Endothelial cell (in vitro differentiated cells): ENCODE results near the gene SLC16A6. TPM values are rescaled to one million over a fixed set of nuclear protein-coding genes. Genes with fewer than 3 reads are reported as not detected.
"Not testable (repeated sequence)": the region's sequence is repeated elsewhere in the genome, so short reads cannot be mapped to it uniquely, and the experiment has no call there.

Experiments
- DNase-seq: peaks from one replicate; pipeline ENCODE4 v3.0.0; 2021; ENCODE audit warnings: low spot score
- H3K27ac Mint-ChIP-seq: one replicate; pipeline ENCODE4 v1.8.0; 2021; ENCODE audit warnings: mixed read lengths, inconsistent platforms; ENCODE audit not compliant: unreplicated experiment
- H3K27me3 Mint-ChIP-seq: one replicate; pipeline ENCODE4 v1.8.0; 2021; ENCODE audit warnings: mild to moderate bottlenecking, moderate library complexity, mixed read lengths, inconsistent platforms; ENCODE audit not compliant: unreplicated experiment
- H3K36me3 Mint-ChIP-seq: one replicate; pipeline ENCODE4 v1.8.0; 2021; ENCODE audit warnings: mild to moderate bottlenecking, low read depth, mixed read lengths, inconsistent platforms; ENCODE audit not compliant: unreplicated experiment
- H3K4me1 Mint-ChIP-seq: one replicate; pipeline ENCODE4 v1.8.0; 2021; ENCODE audit warnings: mild to moderate bottlenecking, mixed read lengths, inconsistent platforms; ENCODE audit not compliant: unreplicated experiment
- H3K4me3 Mint-ChIP-seq: one replicate; pipeline ENCODE4 v1.8.0; 2021; ENCODE audit warnings: mild to moderate bottlenecking, mixed read lengths, inconsistent platforms; ENCODE audit not compliant: unreplicated experiment
- H3K9me3 Mint-ChIP-seq: one replicate; pipeline ENCODE4 v1.8.0; 2021; ENCODE audit warnings: mixed read lengths, inconsistent platforms; ENCODE audit not compliant: unreplicated experiment
- CTCF ChIP-seq: fragments of 200-600 bp; sonication (generic); IDR thresholded peaks from one replicate; pipeline ENCODE4 v1.5.0; 2021; ENCODE audit warnings: antibody characterized with exemption; ENCODE audit not compliant: unreplicated experiment
- total RNA-seq: library from RNA; stranded (reverse); fragmentation: NEBNext Ultra II Directional; extraction: Animal tissue kit (Norgen Biotek cat#: 25700); gene quantifications from one replicate; pipeline ENCODE4 v1.2.1, GENCODE V29; 2021; ENCODE audit not compliant: unreplicated experiment

Gene SLC16A6
- total RNA-seq, 1 donor from 2014 or later: 2.4 TPM

- H3K27ac Mint-ChIP-seq: no peak overlapping the region
These were observed 59.4 kb downstream of the SLC16A6 start for GRCh38 chr17:68231541-68231940.

DNA sequence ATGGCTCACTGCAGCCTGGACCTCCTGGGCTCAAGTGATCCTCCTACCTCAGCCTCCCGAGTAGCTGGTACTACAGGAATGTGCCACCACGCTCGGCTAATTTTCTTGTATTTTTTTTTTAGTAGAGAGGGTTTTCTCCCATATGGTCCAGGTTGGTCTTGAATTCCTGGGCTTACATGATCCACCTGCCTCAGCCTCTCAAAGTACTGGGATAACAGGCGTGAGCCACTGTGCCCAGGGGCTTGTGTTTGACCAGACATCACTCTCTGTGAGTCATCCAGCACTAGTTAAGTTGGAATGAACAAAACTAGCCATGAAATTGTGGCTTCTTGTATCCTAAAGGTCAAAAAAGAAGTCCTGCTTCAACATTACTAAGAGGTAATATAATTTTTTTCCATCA lies 59.8 kb downstream of the SLC16A6 start:
- DNase-seq, H3K27me3 Mint-ChIP-seq, H3K27ac Mint-ChIP-seq, H3K4me3 Mint-ChIP-seq, H3K9me3 Mint-ChIP-seq: not testable (repeated sequence)
- peaks cover 15% of the 10 kb centered on the region for H3K4me1 Mint-ChIP-seq
- H3K36me3 Mint-ChIP-seq: peaks cover 14% of the 10 kb centered on the region

More at GRCh38 chr17:68231541-68231940, 59.4 kb downstream of the SLC16A6 start:
- H3K4me1 Mint-ChIP-seq: peaks cover 15% of the 10 kb centered on the region
- H3K4me3 Mint-ChIP-seq: no peak overlapping the region
- no peak for TF ChIP-seq CTCF
- peaks cover 14% of the 10 kb centered on the region for H3K36me3 Mint-ChIP-seq
- H3K27me3 Mint-ChIP-seq: peaks cover 2% of the 10 kb centered on the region
- no peaks in the 10 kb centered on the region for H3K9me3 Mint-ChIP-seq
- no peak for DNase-seq

DNA sequence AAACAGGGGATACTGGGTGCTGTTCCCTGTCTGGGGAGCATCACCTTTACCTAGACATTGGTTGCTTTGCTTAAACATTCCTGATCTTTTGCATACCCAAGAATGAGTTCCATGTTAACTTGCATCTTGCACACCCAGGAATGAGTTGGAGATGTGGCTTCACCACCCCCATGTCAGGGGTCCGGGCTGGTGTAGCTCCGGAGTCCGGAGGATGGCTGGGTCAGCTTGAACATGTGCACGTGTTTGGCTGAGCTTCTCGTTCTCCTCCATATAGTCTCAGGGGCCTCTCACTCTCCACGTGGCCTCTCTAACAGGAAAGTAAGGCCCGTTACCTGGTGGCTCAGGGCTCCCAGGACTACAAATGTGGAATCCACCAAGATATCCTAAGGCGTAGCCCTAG lies 61.3 kb downstream of the SLC16A6 start:
- DNase-seq: no peak
- H3K27ac Mint-ChIP-seq: no peak overlapping the region
- no peak overlapping the region for H3K4me3 Mint-ChIP-seq
- no peaks in the 10 kb centered on the region for H3K9me3 Mint-ChIP-seq
- peaks cover 14% of the 10 kb centered on the region for H3K36me3 Mint-ChIP-seq
- H3K27me3 Mint-ChIP-seq: peaks cover 2% of the 10 kb centered on the region
- peaks cover 15% of the 10 kb centered on the region for H3K4me1 Mint-ChIP-seq
- TF ChIP-seq CTCF: no peak

DNA sequence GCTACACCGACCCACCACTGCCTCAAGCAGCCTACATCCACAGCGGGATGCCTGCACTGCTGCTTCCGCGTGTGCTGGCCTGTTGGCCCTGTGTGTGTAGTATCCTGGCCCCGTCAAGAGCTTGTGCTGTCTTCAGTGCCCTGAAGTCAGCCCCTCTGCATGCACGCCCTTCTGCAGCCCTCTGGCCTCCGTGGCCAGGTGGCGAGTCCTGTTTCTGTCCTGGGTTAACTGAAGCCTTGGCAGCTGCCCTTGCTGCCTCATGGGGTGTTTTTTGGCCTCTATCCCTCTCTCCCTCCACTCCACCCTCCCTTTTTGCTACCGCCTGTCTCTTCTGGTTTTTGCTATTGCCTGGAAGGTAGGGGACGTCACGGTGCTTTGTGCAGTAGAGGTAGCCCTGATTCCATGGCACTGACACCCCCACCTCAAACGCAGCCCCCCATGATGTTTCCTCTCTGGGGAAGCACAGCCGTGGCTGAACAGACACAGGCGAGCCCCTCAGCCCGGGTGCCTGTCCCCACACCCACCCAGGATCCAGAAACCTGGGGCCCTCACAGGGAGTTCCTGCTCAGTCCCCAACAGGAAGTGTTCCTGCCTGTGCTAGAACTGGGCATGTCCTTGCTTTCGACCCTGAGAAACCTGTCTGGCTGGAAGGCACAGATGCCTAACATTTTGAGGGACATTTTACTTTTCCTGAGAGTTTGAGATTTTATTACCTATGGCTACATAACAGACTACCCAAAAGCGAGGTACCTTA lies 61.9 kb downstream of the SLC16A6 start:
- peaks cover 2% of the 10 kb centered on the region for H3K27me3 Mint-ChIP-seq
- peaks cover 15% of the 10 kb centered on the region for H3K4me1 Mint-ChIP-seq
- DNase-seq: no peak
- H3K4me3 Mint-ChIP-seq: no peak overlapping the region
- H3K36me3 Mint-ChIP-seq: peaks cover 14% of the 10 kb centered on the region
- no peaks in the 10 kb centered on the region for H3K9me3 Mint-ChIP-seq
- H3K27ac Mint-ChIP-seq: peak overlapping the region; percentile 79
- TF ChIP-seq CTCF: no peak

DNA sequence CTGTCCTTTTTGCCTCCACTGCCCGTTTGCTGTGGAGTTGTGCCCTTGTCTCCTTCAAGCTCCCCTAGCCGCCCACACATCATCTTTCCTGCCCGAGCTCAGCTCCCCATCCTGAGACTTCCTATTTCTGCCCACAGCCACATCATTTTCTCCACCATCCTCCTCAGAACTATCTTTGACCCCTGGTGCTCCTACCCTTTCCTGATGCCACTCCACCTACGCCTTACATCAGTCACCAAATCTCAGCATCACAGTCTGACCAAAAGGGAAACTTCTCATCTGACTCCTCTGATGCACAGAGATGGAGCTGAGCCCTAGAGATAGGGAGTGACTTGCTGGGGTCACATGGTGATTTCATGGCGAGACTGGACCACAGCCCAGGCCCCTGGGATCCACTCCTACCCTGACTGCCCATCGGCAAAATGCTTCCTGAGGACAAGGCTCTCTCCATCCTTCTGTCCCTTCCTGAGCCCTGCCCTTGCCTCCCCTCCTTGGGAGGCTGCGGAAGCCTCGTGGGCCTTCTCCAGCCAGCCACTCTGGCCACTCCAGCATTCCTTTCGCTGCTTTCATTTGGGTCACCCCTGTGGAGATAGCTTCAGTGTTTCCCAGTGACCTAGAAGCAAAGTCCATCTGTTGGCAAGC lies 62.8 kb downstream of the SLC16A6 start:
- Mint-ChIP-seq H3K36me3 (peaks cover 14% of the 10 kb centered on the region), H3K4me1 (peaks cover 15% of the 10 kb centered on the region), H3K27ac (peak overlapping the region; percentile 5), H3K4me3 (peak overlapping the region; percentile 5)
- not testable (repeated sequence) for DNase-seq, H3K27me3 Mint-ChIP-seq, H3K9me3 Mint-ChIP-seq

DNA sequence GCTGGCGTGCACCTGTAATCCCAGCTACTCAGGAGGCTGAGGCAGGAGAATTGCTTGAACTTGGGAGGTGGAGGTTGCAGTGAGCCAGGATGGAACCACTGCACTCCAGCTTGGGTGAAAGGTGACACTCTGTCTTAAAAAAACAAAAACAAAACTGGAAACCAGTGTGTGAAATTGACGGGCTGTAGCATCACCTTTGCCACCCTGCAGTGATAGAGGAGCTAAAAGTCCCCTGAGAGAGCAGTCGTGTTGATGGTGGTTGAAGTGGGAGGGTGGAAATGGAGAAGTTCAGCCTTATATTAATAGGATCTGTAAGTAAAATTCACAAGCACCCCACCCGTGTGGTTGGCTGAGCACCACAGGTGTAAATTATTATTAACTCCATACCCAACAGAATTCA lies 65.9 kb downstream of the SLC16A6 start:
- H3K27me3 Mint-ChIP-seq, H3K27ac Mint-ChIP-seq, H3K4me3 Mint-ChIP-seq, DNase-seq, H3K9me3 Mint-ChIP-seq: not testable (repeated sequence)
- Mint-ChIP-seq H3K36me3 (peaks cover 14% of the 10 kb centered on the region), H3K4me1 (peaks cover 21% of the 10 kb centered on the region)
